CD4-positive, alpha-beta T cell treated with Interleukin-15 for 1 hour (primary cell): Measurements from ENCODE around the gene NELL2.

Source experiments
- DNase-seq: peaks from one replicate; pipeline ENCODE4 v3.0.0-alpha.2; 2020

The NELL2 gene

GRCh38 chr12:44674875-44675274, 201.2 kb downstream of the NELL2 start:
- DNase-seq = no peak

- no peak for DNase-seq
Measured at GRCh38 chr12:44673811-44674210, 202.3 kb downstream of the NELL2 start.

GRCh38 chr12:44672042-44672441, 204.1 kb downstream of the NELL2 start:
- DNase-seq = no peak

GRCh38 chr12:44668443-44668842, 207.7 kb downstream of the NELL2 start:
- no peak for DNase-seq

GRCh38 chr12:44667461-44667860, 208.7 kb downstream of the NELL2 start:
- DNase-seq = no peak

GRCh38 chr12:44663291-44663690, 212.8 kb downstream of the NELL2 start:
- DNase-seq = no peak

GRCh38 chr12:44655846-44656245, 220.3 kb downstream of the NELL2 start:
- DNase-seq = no peak

- no peak for DNase-seq
Measured at GRCh38 chr12:44654646-44655639, 221.2 kb downstream of the NELL2 start.

- no peak for DNase-seq
Measured at GRCh38 chr12:44653861-44654527, 222.1 kb downstream of the NELL2 start.

- DNase-seq = no peak
Measured at GRCh38 chr12:44649693-44650092, 226.4 kb downstream of the NELL2 start.

- DNase-seq = no peak
Measured at GRCh38 chr12:44647917-44648690, 228.0 kb downstream of the NELL2 start.

- DNase-seq = no peak
Measured at GRCh38 chr12:44640427-44641190, 235.5 kb downstream of the NELL2 start.

- no peak for DNase-seq
Measured at GRCh38 chr12:44637875-44638274, 238.2 kb downstream of the NELL2 start.

GRCh38 chr12:44628180-44628579, 247.9 kb downstream of the NELL2 start:
- DNase-seq = no peak

- DNase-seq = no peak
Measured at GRCh38 chr12:44627387-44628166, 248.5 kb downstream of the NELL2 start.

- no peak for DNase-seq
Measured at GRCh38 chr12:44626883-44627282, 249.2 kb downstream of the NELL2 start.

GRCh38 chr12:44618946-44619345, 257.2 kb downstream of the NELL2 start:
- no peak for DNase-seq

GRCh38 chr12:44616402-44616801, 259.7 kb downstream of the NELL2 start:
- DNase-seq = no peak

- no peak for DNase-seq
Measured at GRCh38 chr12:44611538-44611937, 264.6 kb downstream of the NELL2 start.

- DNase-seq = no peak
Measured at GRCh38 chr12:44603701-44604100, 272.4 kb downstream of the NELL2 start.

GRCh38 chr12:44592626-44593025, 283.5 kb downstream of the NELL2 start:
- DNase-seq = no peak

GRCh38 chr12:44589697-44590096, 286.4 kb downstream of the NELL2 start:
- DNase-seq = no peak
